Adrenal gland (tissue), 5 donors: ENCODE results near the gene RPS6KA2.

Experiments
- CTCF ChIP-seq, 6 experiments: fragments of 450-650 bp in 4 of 6; fragments of 200-600 bp in 2 of 6; sonication (generic) in 1 of 6; IDR thresholded peaks; 1 replicate in 5 of 6; 2 replicates in 1 of 6; pipeline versions ENCODE4 v1.5.1 to v1.8.0; 2016 to 2021; ENCODE audit warnings: antibody characterized with exemption in 6 of 6, mild to moderate bottlenecking in 2 of 6, moderate library complexity in 1 of 6
- POLR2A ChIP-seq, 2 donors: fragments of 450-650 bp; IDR thresholded peaks; one replicate each; pipeline ENCODE4 v1.6.1; 2017; ENCODE audit warnings: antibody characterized with exemption in 2 of 2, mild to moderate bottlenecking in 2 of 2, moderate library complexity in 1 of 2
- donor health status: DM: no; HTN: no; CAD: no.

- TF ChIP-seq POLR2A (IDR thresholded peaks at IDR 0.05) (no peak), CTCF (IDR thresholded peaks at IDR 0.05) (no peak)
Observed at GRCh38 chr6:166636934-166637333, 9.9 kb upstream of the RPS6KA2 start.
